Esophagus muscularis mucosa (tissue), 3 donors: ENCODE data around the gene MB21D2.

ENCODE experiments used
- POLR2A ChIP-seq: fragments of 450-650 bp; IDR thresholded peaks from one replicate; pipeline ENCODE4 v1.6.1; 2017; ENCODE audit warnings: antibody characterized with exemption, moderate library complexity, mild to moderate bottlenecking, low read depth
- POLR2AphosphoS5 ChIP-seq, 2 donors: sonication (generic); formaldehyde crosslinking; IDR thresholded peaks; one replicate each; pipeline ENCODE4 v1.6.1; 2017; ENCODE audit warnings: antibody characterized with exemption in 2 of 2
- TF ChIP-seq, protein P1 (sequence below), 3 experiments: fragments of 200-600 bp in 2 of 3; fragments of 450-650 bp in 1 of 3; sonication (generic) in 2 of 3; IDR thresholded peaks; one replicate each; pipeline ENCODE4 v1.5.1; 2017 to 2019; ENCODE audit warnings: antibody characterized with exemption in 3 of 3, mild to moderate bottlenecking in 2 of 3, moderate library complexity in 1 of 3

- TF ChIP-seq POLR2AphosphoS5 (IDR thresholded peaks at IDR 0.05) (no peak), POLR2A (no peak)
- TF ChIP-seq, protein P1, sequence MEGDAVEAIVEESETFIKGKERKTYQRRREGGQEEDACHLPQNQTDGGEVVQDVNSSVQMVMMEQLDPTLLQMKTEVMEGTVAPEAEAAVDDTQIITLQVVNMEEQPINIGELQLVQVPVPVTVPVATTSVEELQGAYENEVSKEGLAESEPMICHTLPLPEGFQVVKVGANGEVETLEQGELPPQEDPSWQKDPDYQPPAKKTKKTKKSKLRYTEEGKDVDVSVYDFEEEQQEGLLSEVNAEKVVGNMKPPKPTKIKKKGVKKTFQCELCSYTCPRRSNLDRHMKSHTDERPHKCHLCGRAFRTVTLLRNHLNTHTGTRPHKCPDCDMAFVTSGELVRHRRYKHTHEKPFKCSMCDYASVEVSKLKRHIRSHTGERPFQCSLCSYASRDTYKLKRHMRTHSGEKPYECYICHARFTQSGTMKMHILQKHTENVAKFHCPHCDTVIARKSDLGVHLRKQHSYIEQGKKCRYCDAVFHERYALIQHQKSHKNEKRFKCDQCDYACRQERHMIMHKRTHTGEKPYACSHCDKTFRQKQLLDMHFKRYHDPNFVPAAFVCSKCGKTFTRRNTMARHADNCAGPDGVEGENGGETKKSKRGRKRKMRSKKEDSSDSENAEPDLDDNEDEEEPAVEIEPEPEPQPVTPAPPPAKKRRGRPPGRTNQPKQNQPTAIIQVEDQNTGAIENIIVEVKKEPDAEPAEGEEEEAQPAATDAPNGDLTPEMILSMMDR (IDR thresholded peaks at IDR 0.05): no peak
These were observed 123.4 kb downstream of the MB21D2 start for GRCh38 chr3:192794216-192794615.
